ENCODE measurements around the gene KCNN3.
A peak's percentile ranks its signal among the peaks of the same experiment; 100 is the strongest.

Gene KCNN3

DNA sequence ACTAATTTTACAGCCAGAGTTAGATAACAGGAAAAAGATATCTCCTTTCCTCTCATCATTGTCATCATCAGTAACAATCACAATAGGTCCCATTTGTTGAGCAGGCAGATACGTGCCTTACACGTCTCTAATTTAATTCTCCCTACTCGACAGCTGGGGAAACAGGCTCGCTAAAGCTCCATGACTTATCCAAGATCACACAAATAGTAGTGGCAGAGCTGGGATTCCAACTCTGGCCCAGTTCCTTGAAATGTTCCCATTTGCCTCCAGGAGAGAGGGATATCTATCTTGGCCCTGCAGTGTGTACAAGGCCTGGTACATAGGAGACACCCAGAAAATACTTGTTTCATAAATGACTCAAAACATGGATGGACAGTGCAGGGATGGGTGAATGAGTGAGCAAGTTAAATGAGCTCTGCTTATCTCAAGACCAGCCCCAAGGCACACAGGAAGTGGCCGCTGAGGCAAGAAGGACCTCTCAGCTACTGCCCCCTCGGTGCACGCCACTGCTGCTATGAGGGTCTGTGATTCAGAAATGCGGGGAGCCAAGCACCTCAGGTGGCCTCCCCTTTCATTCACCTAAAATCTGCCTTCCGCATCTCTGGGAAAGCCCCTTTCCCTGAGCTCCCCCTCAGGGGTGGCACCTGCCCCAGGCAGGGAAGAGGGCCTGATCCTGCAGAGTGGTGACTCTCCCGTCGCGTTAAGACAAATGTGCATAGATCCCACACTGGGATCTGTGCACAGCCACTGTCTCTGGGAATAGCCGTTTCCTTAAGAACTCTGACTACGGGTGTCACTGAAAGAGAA is 3.6 kb downstream of the KCNN3 start:
- Histone ChIP-seq H3K9ac (ENCODE audit: low read length) (no peak overlapping the region), H3K27ac (ENCODE audit: low read length) (no peak overlapping the region), H3K27me3 (ENCODE audit: control insufficient read depth, insufficient read depth, low read length) (peaks cover 35% of the 10 kb centered on the region), H3K4me3 (ENCODE audit: low read length) (peak overlapping the region; percentile 39), H3K36me3 (ENCODE audit: control insufficient read depth, low read depth, low read length) (no peaks in the 10 kb centered on the region), H3K4me1 (ENCODE audit: control insufficient read depth, low read depth, low read length) (peaks cover 56% of the 10 kb centered on the region), H3K9me3 (ENCODE audit: control insufficient read depth, low read depth, low read length) (no peaks in the 10 kb centered on the region)

DNA sequence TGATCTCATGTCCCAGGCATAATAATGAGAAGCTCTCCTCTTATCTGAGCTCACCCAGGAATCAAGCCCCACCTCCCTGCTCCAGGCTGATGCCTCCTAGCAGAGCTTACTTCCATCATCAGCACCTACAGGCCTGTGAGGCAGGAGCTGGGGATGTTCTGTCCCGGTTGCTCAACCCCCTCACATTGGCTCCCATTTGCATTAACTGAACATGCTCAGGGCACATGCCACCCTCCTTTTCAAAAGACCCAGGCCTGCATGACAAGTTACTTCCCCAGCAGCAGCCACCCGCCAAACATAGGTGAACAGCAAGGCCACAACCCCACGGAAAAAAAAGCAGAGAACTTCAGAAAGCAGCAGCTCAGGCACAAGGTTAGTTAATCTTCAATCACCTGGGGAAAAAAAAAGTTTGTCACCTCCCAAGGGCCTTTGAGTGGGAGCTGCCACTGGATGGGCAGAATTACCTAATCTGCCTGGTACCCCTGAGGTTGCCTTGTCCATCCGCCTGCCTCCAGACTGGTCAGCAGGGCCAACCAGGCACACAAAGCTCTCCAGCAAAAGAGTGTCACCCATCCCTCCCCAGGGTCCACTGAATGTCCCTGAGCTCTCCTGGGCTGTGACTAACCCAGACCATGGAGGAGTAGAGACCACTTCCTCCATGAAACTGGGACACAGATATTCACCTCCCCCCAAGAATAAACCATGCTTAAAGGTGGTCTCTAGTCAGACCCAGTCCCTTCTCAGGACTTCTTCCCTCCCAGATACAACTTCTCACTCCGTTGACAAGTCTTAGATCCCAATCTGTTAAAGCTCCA is 4.4 kb downstream of the KCNN3 start:
- Histone ChIP-seq H3K27ac (ENCODE audit: low read length) (no peak overlapping the region), H3K4me3 (ENCODE audit: low read length) (no peak overlapping the region), H3K27me3 (ENCODE audit: control insufficient read depth, insufficient read depth, low read length) (peaks cover 35% of the 10 kb centered on the region), H3K9ac (ENCODE audit: low read length) (no peak overlapping the region), H3K9me3 (ENCODE audit: control insufficient read depth, low read depth, low read length) (no peaks in the 10 kb centered on the region), H3K4me1 (ENCODE audit: control insufficient read depth, low read depth, low read length) (peaks cover 48% of the 10 kb centered on the region), H3K36me3 (ENCODE audit: control insufficient read depth, low read depth, low read length) (no peaks in the 10 kb centered on the region)

DNA sequence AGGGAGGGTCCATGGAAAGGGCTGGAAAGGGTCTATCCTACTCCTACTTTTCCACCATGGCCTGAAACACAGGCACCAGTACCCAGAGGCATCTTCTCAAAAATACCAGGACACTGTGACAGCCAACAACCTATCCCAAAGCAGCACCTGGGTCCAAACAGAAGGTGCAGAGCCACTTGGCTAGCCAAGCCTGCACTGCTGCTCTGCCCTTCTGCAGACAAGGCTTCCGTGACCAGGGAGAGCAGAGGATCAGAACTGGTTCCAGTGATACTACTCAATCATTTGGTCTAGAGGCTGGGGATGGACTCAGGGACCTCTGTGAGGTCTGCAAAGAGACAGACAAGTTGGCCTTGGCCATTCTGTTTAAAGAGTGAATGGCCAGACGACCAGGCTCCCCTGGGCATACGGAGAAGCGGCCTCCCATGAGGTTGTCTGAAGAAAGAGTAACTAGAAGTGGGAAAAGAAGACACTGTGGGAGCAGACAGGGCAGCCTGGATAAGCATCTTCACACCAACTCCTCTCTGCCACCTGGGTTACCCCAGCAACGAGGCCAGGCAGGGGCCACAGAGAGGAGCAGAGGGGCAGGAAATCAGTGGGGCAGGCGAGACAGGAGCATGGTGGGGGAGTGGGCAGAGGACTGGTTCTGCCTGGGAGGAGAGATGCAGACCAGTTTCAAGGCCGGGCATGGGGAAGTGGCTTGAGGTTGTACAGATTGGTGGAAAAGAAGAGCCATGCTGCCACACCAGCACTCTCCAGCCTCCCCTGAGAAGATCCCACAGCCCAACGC is 5.7 kb downstream of the KCNN3 start:
- H3K27ac ChIP-seq (ENCODE audit: low read length), result no peak overlapping the region
- H3K9ac ChIP-seq (ENCODE audit: low read length), result no peak overlapping the region
- H3K4me1 ChIP-seq (ENCODE audit: control insufficient read depth, low read depth, low read length), result peaks cover 42% of the 10 kb centered on the region
- peaks cover 31% of the 10 kb centered on the region for H3K27me3 ChIP-seq (ENCODE audit: control insufficient read depth, insufficient read depth, low read length)
- H3K4me3 ChIP-seq (ENCODE audit: low read length), result no peak overlapping the region
- no peaks in the 10 kb centered on the region for H3K9me3 ChIP-seq (ENCODE audit: control insufficient read depth, low read depth, low read length)
- H3K36me3 ChIP-seq (ENCODE audit: control insufficient read depth, low read depth, low read length), result no peaks in the 10 kb centered on the region

DNA sequence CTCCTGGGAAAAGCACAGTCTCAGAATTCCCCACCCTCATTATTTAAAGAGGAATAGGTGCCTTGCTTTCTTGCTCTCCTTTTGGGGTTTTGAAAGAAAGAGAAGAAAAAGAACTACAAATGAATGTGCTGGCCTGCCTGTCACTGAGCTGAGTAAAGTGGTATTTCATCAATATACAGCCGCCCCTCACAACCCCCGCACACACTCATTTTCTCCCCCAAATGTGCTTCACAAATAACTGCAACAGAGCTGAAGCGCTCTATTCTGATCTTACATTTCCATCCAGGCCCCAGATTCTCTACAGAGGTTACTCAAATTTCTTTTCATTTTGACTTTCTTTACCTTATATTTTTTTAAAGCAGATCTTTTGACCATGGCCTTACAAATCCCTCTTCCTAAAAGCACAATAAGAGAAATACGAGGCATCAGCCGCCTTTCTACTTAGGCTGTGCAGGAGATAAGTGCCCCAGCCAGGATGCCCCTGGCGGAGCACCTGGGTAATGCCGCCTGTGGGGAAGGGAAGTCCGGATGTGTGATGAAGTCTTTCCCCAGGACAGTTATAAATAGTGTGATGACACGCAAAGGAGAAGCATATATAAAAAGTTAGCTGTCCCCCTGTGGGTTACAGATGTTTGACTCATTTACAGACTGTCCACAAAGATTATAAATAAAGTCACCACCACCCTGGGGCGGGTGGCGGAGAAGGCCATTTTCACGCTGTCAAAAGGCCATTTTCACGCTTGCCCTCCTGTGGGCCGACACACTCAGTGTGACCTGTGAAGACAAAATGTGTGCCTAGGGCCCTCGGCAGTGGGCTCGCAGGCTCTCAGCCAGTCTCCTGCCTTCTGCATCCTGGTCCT is 6.5 kb downstream of the KCNN3 start:
- Histone ChIP-seq H3K9me3 (ENCODE audit: control insufficient read depth, low read depth, low read length) (no peaks in the 10 kb centered on the region), H3K36me3 (ENCODE audit: control insufficient read depth, low read depth, low read length) (no peaks in the 10 kb centered on the region), H3K27me3 (ENCODE audit: control insufficient read depth, insufficient read depth, low read length) (peaks cover 22% of the 10 kb centered on the region), H3K27ac (ENCODE audit: low read length) (no peak overlapping the region), H3K4me3 (ENCODE audit: low read length) (no peak overlapping the region), H3K9ac (ENCODE audit: low read length) (no peak overlapping the region), H3K4me1 (ENCODE audit: control insufficient read depth, low read depth, low read length) (peaks cover 33% of the 10 kb centered on the region)

DNA sequence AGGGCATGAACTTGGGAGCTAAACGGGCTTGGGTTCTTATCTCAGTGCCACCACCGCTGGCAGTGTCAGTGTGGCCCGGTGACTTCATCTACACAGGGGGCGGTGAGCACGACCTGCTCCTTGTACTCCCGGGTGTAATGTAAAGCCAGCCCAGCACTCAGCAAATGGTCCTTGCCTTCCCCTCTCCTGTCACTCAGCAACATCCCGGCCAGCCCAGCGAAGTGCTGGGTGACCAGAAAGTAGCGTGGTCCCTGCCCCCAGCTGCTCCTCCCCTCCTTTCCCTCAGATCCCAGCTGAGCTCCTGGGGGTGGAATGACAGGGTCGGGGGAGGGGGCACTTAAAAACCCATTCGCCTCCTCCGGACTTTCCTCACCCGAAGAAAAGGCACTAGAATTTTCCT is 7.2 kb downstream of the KCNN3 start:
- H3K9me3 ChIP-seq (ENCODE audit: control insufficient read depth, low read depth, low read length), result no peaks in the 10 kb centered on the region
- no peaks in the 10 kb centered on the region for H3K36me3 ChIP-seq (ENCODE audit: control insufficient read depth, low read depth, low read length)
- H3K9ac ChIP-seq (ENCODE audit: low read length), result no peak overlapping the region
- H3K4me1 ChIP-seq (ENCODE audit: control insufficient read depth, low read depth, low read length), result peaks cover 32% of the 10 kb centered on the region
- H3K27me3 ChIP-seq (ENCODE audit: control insufficient read depth, insufficient read depth, low read length), result peaks cover 16% of the 10 kb centered on the region
- no peak overlapping the region for H3K27ac ChIP-seq (ENCODE audit: low read length)
- no peak overlapping the region for H3K4me3 ChIP-seq (ENCODE audit: low read length)

DNA sequence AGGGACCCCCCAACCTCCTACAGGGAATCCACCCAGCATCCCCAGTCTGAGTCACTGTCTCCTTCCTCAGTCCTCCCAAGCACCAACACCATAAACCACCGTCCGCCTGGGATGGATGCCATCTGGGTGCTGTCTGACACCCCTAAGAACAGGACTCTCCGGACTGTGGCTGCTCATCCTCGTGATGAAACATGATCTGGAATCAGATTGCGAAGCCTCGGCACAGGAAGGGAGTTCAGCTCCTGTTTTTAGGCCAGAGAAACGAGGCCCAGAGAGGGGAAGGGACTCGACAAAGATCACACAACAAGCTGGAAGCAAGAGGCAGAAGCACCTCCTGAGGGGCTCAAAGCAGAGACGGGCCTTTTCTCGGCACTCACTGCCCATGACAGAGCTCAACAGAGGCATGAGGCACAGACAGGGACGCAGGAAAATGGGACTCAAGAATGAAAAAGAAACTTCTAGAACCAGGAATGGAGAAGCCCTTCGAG is 8.4 kb downstream of the KCNN3 start:
- no peak overlapping the region for H3K27ac ChIP-seq (ENCODE audit: low read length)
- H3K9ac ChIP-seq (ENCODE audit: low read length), result no peak overlapping the region
- H3K27me3 ChIP-seq (ENCODE audit: control insufficient read depth, insufficient read depth, low read length), result peaks cover 5% of the 10 kb centered on the region
- H3K9me3 ChIP-seq (ENCODE audit: control insufficient read depth, low read depth, low read length), result no peaks in the 10 kb centered on the region
- peaks cover 24% of the 10 kb centered on the region for H3K4me1 ChIP-seq (ENCODE audit: control insufficient read depth, low read depth, low read length)
- no peaks in the 10 kb centered on the region for H3K36me3 ChIP-seq (ENCODE audit: control insufficient read depth, low read depth, low read length)
- no peak overlapping the region for H3K4me3 ChIP-seq (ENCODE audit: low read length)

DNA sequence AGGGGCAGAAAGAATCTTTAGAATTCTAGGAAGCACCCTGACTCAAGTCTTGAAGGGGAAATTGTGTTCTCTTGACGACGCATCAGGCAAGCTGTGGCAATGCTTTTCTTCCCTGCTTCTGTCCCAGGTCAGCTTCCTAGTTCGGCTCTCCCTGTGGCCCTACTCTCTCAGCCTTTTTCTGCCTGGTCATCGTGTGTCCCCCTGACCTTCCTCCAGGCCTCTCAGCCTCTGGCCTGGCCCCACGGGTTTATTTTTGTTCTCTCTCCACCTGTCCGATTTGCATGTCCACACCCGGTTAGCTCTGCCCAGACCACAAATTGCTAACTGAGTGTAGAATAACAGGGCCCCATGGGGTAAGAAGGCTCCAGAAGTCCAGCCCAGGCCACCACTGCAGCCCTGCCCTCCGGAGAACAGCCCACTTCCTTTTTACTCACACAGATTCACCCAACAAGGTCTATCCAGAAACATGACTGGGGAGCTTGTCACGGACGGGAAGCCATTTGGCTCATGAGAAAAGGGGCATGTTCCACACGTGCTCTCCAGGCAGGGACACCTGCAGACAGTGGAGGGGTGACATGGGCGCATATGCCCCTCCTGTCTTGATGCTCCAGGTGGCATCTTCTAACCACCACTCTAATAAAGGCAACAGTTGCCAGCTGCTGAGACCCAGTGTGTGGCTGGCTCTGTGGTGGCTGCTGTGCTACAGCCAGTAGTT is 9.8 kb downstream of the KCNN3 start:
- no peaks in the 10 kb centered on the region for H3K27me3 ChIP-seq (ENCODE audit: control insufficient read depth, insufficient read depth, low read length)
- H3K4me1 ChIP-seq (ENCODE audit: control insufficient read depth, low read depth, low read length), result peaks cover 12% of the 10 kb centered on the region
- H3K9ac ChIP-seq (ENCODE audit: low read length), result no peak overlapping the region
- no peaks in the 10 kb centered on the region for H3K36me3 ChIP-seq (ENCODE audit: control insufficient read depth, low read depth, low read length)
- H3K27ac ChIP-seq (ENCODE audit: low read length), result no peak overlapping the region
- no peaks in the 10 kb centered on the region for H3K9me3 ChIP-seq (ENCODE audit: control insufficient read depth, low read depth, low read length)
- no peak overlapping the region for H3K4me3 ChIP-seq (ENCODE audit: low read length)

DNA sequence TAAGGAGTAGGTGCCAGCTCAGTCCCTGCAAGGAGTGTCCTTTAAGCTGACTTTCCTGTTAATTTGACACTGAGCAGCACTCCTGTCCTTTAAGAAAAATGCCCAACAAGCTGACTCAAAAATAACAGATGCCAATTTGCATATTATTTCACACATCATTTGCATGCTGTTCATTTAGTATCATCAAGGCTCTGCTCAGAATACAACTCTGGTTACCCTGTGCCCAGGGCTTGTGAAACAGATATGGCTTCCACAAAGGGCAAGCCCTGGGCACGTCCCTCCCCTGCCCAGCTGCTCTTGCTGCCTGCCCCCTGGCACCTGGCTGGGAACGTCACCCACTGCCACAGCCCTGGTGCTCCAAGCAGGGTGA is 10.3 kb downstream of the KCNN3 start:
- Histone ChIP-seq H3K9me3 (ENCODE audit: control insufficient read depth, low read depth, low read length) (no peaks in the 10 kb centered on the region), H3K4me1 (ENCODE audit: control insufficient read depth, low read depth, low read length) (peaks cover 11% of the 10 kb centered on the region), H3K27ac (ENCODE audit: low read length) (no peak overlapping the region), H3K36me3 (ENCODE audit: control insufficient read depth, low read depth, low read length) (no peaks in the 10 kb centered on the region), H3K4me3 (ENCODE audit: low read length) (no peak overlapping the region), H3K9ac (ENCODE audit: low read length) (no peak overlapping the region), H3K27me3 (ENCODE audit: control insufficient read depth, insufficient read depth, low read length) (no peaks in the 10 kb centered on the region)

DNA sequence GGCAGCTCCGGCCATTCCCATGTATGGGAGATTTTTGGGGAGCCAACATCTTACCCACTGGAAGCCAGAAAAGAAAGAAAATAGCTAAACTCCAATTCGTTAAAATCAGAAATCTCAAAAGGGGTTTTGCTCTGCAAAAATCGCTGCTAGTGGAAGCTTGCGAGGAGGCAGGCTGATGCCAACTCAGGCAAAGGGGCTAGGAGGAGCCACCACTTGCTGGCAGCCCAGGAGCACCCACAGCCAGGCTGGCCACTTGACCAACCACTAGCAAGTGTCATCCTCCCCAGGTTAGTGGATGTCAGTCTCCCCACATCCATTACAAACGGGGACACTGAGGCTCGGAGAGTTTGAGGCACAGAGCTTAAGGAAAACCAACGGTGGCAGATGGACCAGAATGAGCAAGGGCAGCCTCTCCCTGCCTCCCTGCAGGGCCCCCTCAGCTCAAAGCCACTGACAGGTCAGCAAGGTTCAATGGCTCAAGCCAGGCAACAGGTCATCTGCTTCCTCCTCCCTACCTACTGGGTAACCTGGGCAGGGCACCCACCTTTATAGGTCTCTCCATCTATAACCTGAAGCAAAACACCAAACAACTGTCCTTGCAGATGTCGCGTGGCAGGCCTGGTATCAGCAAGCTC is 10.8 kb downstream of the KCNN3 start:
- H3K36me3 ChIP-seq (ENCODE audit: control insufficient read depth, low read depth, low read length), result no peaks in the 10 kb centered on the region
- H3K9me3 ChIP-seq (ENCODE audit: control insufficient read depth, low read depth, low read length), result no peaks in the 10 kb centered on the region
- H3K27me3 ChIP-seq (ENCODE audit: control insufficient read depth, insufficient read depth, low read length), result no peaks in the 10 kb centered on the region
- no peak overlapping the region for H3K4me3 ChIP-seq (ENCODE audit: low read length)
- H3K27ac ChIP-seq (ENCODE audit: low read length), result no peak overlapping the region
- H3K9ac ChIP-seq (ENCODE audit: low read length), result no peak overlapping the region
- peaks cover 11% of the 10 kb centered on the region for H3K4me1 ChIP-seq (ENCODE audit: control insufficient read depth, low read depth, low read length)
